IMR-90 (cell line): ENCODE measurements around the gene SURF4. TPM values are rescaled to one million over a fixed set of nuclear protein-coding genes. Genes with fewer than 3 reads are reported as not detected.

ENCODE experiments used
- ATAC-seq: fragments of 200-7000 bp; cut with Tn5 transposase; 2 replicates; pipeline ENCODE4 v1.9.1; 2020; ENCODE audit warnings: low read depth, mild to moderate bottlenecking, moderate library complexity
- BruUV-seq: library from RNA; stranded (reverse); fragments of 400-500 nt; replicated peaks from 2 replicates; lab custom pipeline; 2021; lab: Mats Ljungman, UMichigan
- CTCF ChIA-PET: fragments of 300-600 bp; formaldehyde crosslinking; extraction: SDS; loops from one replicate; lab custom pipeline; 2021; ENCODE audit warnings: antibody characterized with exemption; lab: Yijun Ruan, JAX
- POLR2A ChIA-PET: fragments of 300-600 bp; sonication (Branson Sonifier 250); formaldehyde crosslinking; loops from one replicate; lab custom pipeline; 2022; ENCODE audit warnings: antibody characterized with exemption; ENCODE audit not compliant: unreplicated experiment; lab: Charles Lee
- DNase-seq: peaks from one replicate; pipeline ENCODE4 v3.0.0; 2013
- H2AFZ ChIP-seq: replicated peaks from 2 replicates; pipeline ENCODE3; 2013; ENCODE audit warnings: low read length, mild to moderate bottlenecking; ENCODE audit not compliant: poor library complexity
- H2AK5ac ChIP-seq: 2 replicates; pipeline ENCODE4 v1.6.1; 2013; ENCODE audit warnings: low read depth, low read length, inconsistent platforms
- H2AK9ac ChIP-seq: replicated peaks from 2 replicates; pipeline ENCODE3; 2013; ENCODE audit warnings: mild to moderate bottlenecking, low read depth, low read length, moderate library complexity; ENCODE audit not compliant: poor library complexity
- H2BK120ac ChIP-seq: 2 replicates; pipeline ENCODE4 v1.6.1; 2013; ENCODE audit warnings: low read depth, low read length, inconsistent platforms
- H2BK15ac ChIP-seq: 3 replicates; pipeline ENCODE4 v1.6.1; 2013; ENCODE audit warnings: low read depth, low read length, inconsistent platforms
- H2BK20ac ChIP-seq: 2 replicates; pipeline ENCODE4 v1.6.1; 2013; ENCODE audit warnings: low read depth, mild to moderate bottlenecking, inconsistent platforms, low read length, moderate library complexity
- H2BK5ac ChIP-seq: 2 replicates; pipeline ENCODE4 v1.6.1; 2013; ENCODE audit warnings: mild to moderate bottlenecking, low read depth, low read length, inconsistent platforms; ENCODE audit not compliant: poor library complexity, severe bottlenecking
- H3K14ac ChIP-seq: replicated peaks from 2 replicates; pipeline ENCODE4 v1.6.1; 2013; ENCODE audit warnings: low read depth, low read length, inconsistent platforms
- H3K18ac ChIP-seq: 2 replicates; pipeline ENCODE4 v1.6.1; 2013; ENCODE audit warnings: low read depth, low read length, control low read depth
- H3K23ac ChIP-seq: 2 replicates; pipeline ENCODE4 v1.6.1; 2013; ENCODE audit warnings: low read depth, low read length, inconsistent platforms
- H3K27ac ChIP-seq: 2 replicates; pipeline ENCODE4 v1.5.1; 2013; ENCODE audit warnings: mild to moderate bottlenecking, control low read depth, low read length; ENCODE audit not compliant: insufficient read depth
- H3K27me3 ChIP-seq: 2 replicates; pipeline ENCODE4 v1.6.1; 2013; ENCODE audit warnings: low read length; ENCODE audit not compliant: control insufficient read depth, insufficient read depth
- H3K36me3 ChIP-seq: 2 replicates; pipeline ENCODE4 v1.6.1; 2013; ENCODE audit warnings: low read length, mixed read lengths; ENCODE audit not compliant: control insufficient read depth, insufficient read depth
- H3K4ac ChIP-seq: 2 replicates; pipeline ENCODE4 v1.6.1; 2013; ENCODE audit warnings: low read depth, low read length, inconsistent platforms
- H3K4me1 ChIP-seq: 2 replicates; pipeline ENCODE4 v1.6.1; 2013; ENCODE audit warnings: low read length, mixed read lengths; ENCODE audit not compliant: control insufficient read depth, insufficient read depth
- H3K4me2 ChIP-seq: 2 replicates; pipeline ENCODE4 v1.6.1; 2013; ENCODE audit warnings: low read depth, mild to moderate bottlenecking, control low read depth, low read length, moderate library complexity
- H3K4me3 ChIP-seq: 2 replicates; pipeline ENCODE4 v1.5.1; 2013; ENCODE audit warnings: low read depth, mild to moderate bottlenecking, control low read depth, low read length, moderate library complexity; ENCODE audit not compliant: insufficient read depth
- H3K56ac ChIP-seq: 2 replicates; pipeline ENCODE4 v1.6.1; 2013; ENCODE audit warnings: low read length, inconsistent platforms; ENCODE audit not compliant: insufficient read depth; ENCODE audit errors: extremely low read depth
- H3K79me1 ChIP-seq, 2 experiments: 2 replicates each; pipeline ENCODE4 v1.6.1; 2013; ENCODE audit warnings: low read length in 2 of 2, inconsistent platforms in 1 of 2, low read depth in 1 of 2
- H3K9ac ChIP-seq: 2 replicates; pipeline ENCODE4 v1.6.1; 2013; ENCODE audit warnings: low read depth, low read length, control low read depth
- H3K9me1 ChIP-seq: 2 replicates; pipeline ENCODE4 v1.6.1; 2013; ENCODE audit warnings: low read length, inconsistent platforms; ENCODE audit not compliant: insufficient read depth
- H3K9me3 ChIP-seq: 2 replicates; pipeline ENCODE4 v1.6.1; 2013; ENCODE audit warnings: low read length; ENCODE audit not compliant: control insufficient read depth, insufficient read depth
- H4K20me1 ChIP-seq: 2 replicates; pipeline ENCODE4 v1.6.1; 2013; ENCODE audit warnings: low read length, inconsistent platforms; ENCODE audit not compliant: insufficient read depth
- H4K5ac ChIP-seq: 2 replicates; pipeline ENCODE4 v1.6.1; 2013; ENCODE audit warnings: mild to moderate bottlenecking, low read depth, low read length, control low read depth
- H4K8ac ChIP-seq, 2 experiments: 2 replicates each; pipeline ENCODE4 v1.6.1; 2013; ENCODE audit warnings: low read depth in 2 of 2, low read length in 2 of 2, control low read depth in 1 of 2, inconsistent platforms in 1 of 2
- H4K91ac ChIP-seq: 2 replicates; pipeline ENCODE4 v1.6.1; 2013; ENCODE audit warnings: low read depth, low read length, inconsistent platforms; ENCODE audit not compliant: insufficient read depth
- BHLHE40 ChIP-seq: fragments of 150-350 bp; IDR thresholded peaks from 2 replicates; pipeline ENCODE4 v1.6.1; 2016; ENCODE audit warnings: mild to moderate bottlenecking, low read depth, low read length
- CEBPB ChIP-seq: IDR thresholded peaks from 2 replicates; pipeline ENCODE4 v1.6.1; 2012; ENCODE audit warnings: low read depth, low read length, improper control_type of control experiment
- CHD1 ChIP-seq: IDR thresholded peaks from 2 replicates; pipeline ENCODE4 v1.6.1; 2012; ENCODE audit warnings: low read depth, low read length, improper control_type of control experiment
- FOS ChIP-seq: fragments of 150-350 bp; IDR thresholded peaks from 2 replicates; pipeline ENCODE4 v1.6.1; 2016; ENCODE audit warnings: low read depth, low read length
- MAZ ChIP-seq: IDR thresholded peaks from 2 replicates; pipeline ENCODE4 v1.6.1; 2012; ENCODE audit warnings: low read depth, mild to moderate bottlenecking, low read length, improper control_type of control experiment, moderate library complexity, borderline replicate concordance
- MXI1 ChIP-seq: IDR thresholded peaks from 2 replicates; pipeline ENCODE4 v1.6.1; 2012; ENCODE audit warnings: low read depth, mild to moderate bottlenecking, low read length, moderate library complexity, borderline replicate concordance
- NFE2L2 ChIP-seq: fragments of 150-350 bp; IDR thresholded peaks from 2 replicates; pipeline ENCODE4 v1.6.1; 2016; ENCODE audit warnings: low read depth, mild to moderate bottlenecking, low read length
- POLR2A ChIP-seq: IDR thresholded peaks from 2 replicates; pipeline ENCODE4 v1.6.1; 2012; ENCODE audit warnings: mild to moderate bottlenecking, low read depth, low read length
- RAD21 ChIP-seq: IDR thresholded peaks from 2 replicates; pipeline ENCODE4 v1.6.1; 2012; ENCODE audit warnings: low read length, improper control_type of control experiment
- RCOR1 ChIP-seq: IDR thresholded peaks from 2 replicates; pipeline ENCODE4 v1.6.1; 2012; ENCODE audit warnings: mild to moderate bottlenecking, low read length, improper control_type of control experiment; ENCODE audit not compliant: insufficient replicate concordance
- RFX5 ChIP-seq: IDR thresholded peaks from 2 replicates; pipeline ENCODE4 v1.8.0; 2012; ENCODE audit warnings: low read depth, mild to moderate bottlenecking, low read length, moderate library complexity
- SMC3 ChIP-seq: fragments of 150-350 bp; IDR thresholded peaks from 2 replicates; pipeline ENCODE4 v1.6.1; 2016; ENCODE audit warnings: low read depth, mild to moderate bottlenecking, antibody characterized with exemption, low read length, moderate library complexity
- WGBS, 2 experiments: methylation state at CpG; one replicate each; pipeline versions ENCODE4 v1.1.5 to v1.1.7; 2013; ENCODE audit warnings: missing lambda C conversion rate in 2 of 2; ENCODE audit not compliant: insufficient read length in 1 of 2; ENCODE audit errors: extremely low coverage in 2 of 2; 5-methylcytosine and 5-hydroxymethylcytosine counted together
- dilution Hi-C: fragments of 300-500 bp; cut with HindIII; formaldehyde crosslinking; loops from one replicate; pipeline ENCODE4 v1.14.3; 2018; ENCODE audit warnings: low sequenced_read_pairs; ENCODE audit not compliant: unreplicated experiment
- in situ Hi-C: fragments of 300-500 bp; cut with MboI; formaldehyde crosslinking; loops from 3 replicates; pipeline ENCODE4 v1.14.3; 2019; ENCODE audit warnings: low sequenced_read_pairs, inconsistent platforms, mixed read lengths
- intact Hi-C: fragments of 100-400 bp; cut with micrococcal nuclease; formaldehyde crosslinking; loops from 2 replicates; pipeline ENCODE4 v1.10.0; 2022
- polyA plus RNA-seq, 3 experiments: library from polyadenylated mRNA; depleted of rRNA; stranded (reverse); fragments of >200 nt; gene quantifications; 2 replicates each; pipeline ENCODE4 v1.2.3, GENCODE V29; 2012; ENCODE audit warnings: low replicate concordance in 1 of 3
- total RNA-seq: library from RNA; depleted of rRNA; stranded (reverse); fragments of >200 nt; gene quantifications from 2 replicates; pipeline ENCODE4 v1.2.3, GENCODE V29; 2012
- TF ChIP-seq, protein P1 (sequence below): fragments of 150-350 bp; IDR thresholded peaks from 2 replicates; pipeline ENCODE4 v1.6.1; 2016; ENCODE audit warnings: low read depth, mild to moderate bottlenecking, low read length, moderate library complexity, borderline replicate concordance
- TF ChIP-seq, protein P2 (sequence below): conservative IDR thresholded peaks from 2 replicates; pipeline ENCODE4 v1.5.1; 2012; ENCODE audit warnings: mild to moderate bottlenecking, low read depth, low read length, improper control_type of control experiment
- TF ChIP-seq, protein P3 (sequence below): fragments of 150-350 bp; IDR thresholded peaks from 2 replicates; pipeline ENCODE4 v1.6.1; 2017; ENCODE audit warnings: mild to moderate bottlenecking, antibody characterized with exemption, low read length, low read depth

SURF4 gene
- total and polyA plus RNA-seq, 2 of the 4 experiments (the other 2 are of a cell fraction) = 307 to 532 TPM

DNA sequence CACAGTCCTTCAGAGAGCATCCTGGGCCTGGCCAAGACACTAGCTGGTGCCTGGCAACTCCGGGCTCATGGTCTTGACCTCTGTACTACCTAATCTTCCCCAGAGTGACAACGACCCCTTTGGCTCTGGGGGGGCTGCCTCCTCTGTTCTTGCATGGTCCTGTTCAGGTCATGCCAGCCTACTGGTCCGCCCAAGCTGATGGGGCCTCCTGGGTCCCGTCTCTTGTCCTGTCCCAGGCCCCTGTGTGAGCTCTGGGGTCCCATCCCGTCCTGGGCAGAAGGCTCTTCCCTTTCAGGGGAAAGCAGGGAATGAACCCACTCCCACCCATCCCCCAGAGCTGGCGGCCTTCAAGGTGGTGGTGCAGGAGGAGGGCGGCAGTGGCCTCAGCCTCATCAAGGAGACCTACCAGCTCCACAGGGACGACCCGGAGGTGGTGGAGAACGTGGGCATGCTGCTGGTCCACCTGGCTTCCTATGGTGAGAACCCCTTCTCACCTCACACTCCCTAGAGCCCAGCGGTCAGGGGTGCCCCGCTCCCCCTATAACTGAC, 28.7 kb upstream of the SURF4 start:
- ATAC-seq = no peak
- POLR2A ChIA-PET = no interaction called here
- intact Hi-C loops = loop anchor here (5.0 kb wide), 1 partner anchor 588 kb away; the partner anchor contains the start of gene VAV2

More for the DNA sequence above, 28.7 kb upstream of the SURF4 start:
- 0 out of 2 replicates have a peak, but pooled peaks cover 4% of the 10 kb centered on the region for H3K9me1 ChIP-seq
- H2BK120ac ChIP-seq = no peak overlapping the region
- no peak overlapping the region for H4K5ac ChIP-seq
- no peak overlapping the region for H2AK5ac ChIP-seq
- in situ Hi-C loops = loop anchor here (10.0 kb wide), 2 partner anchors 80 to 320 kb away; no protein-coding TSS in a partner anchor
- H3K4me3 ChIP-seq = no peak overlapping the region
- WGBS, 2 experiments = 83% methylated on average over 2 of the region's 12 CpGs; no CpG with 5 or more reads in 1 of the 2 experiments
- H3K27ac ChIP-seq = no peak overlapping the region
- H3K9ac ChIP-seq = no peak overlapping the region
- no peak overlapping the region for H2BK5ac ChIP-seq
- TF ChIP-seq FOS = no peak
- no peak for TF ChIP-seq RFX5
- no peak for TF ChIP-seq RAD21
- TF ChIP-seq, protein P1, sequence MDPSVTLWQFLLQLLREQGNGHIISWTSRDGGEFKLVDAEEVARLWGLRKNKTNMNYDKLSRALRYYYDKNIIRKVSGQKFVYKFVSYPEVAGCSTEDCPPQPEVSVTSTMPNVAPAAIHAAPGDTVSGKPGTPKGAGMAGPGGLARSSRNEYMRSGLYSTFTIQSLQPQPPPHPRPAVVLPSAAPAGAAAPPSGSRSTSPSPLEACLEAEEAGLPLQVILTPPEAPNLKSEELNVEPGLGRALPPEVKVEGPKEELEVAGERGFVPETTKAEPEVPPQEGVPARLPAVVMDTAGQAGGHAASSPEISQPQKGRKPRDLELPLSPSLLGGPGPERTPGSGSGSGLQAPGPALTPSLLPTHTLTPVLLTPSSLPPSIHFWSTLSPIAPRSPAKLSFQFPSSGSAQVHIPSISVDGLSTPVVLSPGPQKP = no peak
- TF ChIP-seq RCOR1 = no peak
- no peak for TF ChIP-seq NFE2L2
- TF ChIP-seq SMC3 = no peak
- TF ChIP-seq, protein P2, sequence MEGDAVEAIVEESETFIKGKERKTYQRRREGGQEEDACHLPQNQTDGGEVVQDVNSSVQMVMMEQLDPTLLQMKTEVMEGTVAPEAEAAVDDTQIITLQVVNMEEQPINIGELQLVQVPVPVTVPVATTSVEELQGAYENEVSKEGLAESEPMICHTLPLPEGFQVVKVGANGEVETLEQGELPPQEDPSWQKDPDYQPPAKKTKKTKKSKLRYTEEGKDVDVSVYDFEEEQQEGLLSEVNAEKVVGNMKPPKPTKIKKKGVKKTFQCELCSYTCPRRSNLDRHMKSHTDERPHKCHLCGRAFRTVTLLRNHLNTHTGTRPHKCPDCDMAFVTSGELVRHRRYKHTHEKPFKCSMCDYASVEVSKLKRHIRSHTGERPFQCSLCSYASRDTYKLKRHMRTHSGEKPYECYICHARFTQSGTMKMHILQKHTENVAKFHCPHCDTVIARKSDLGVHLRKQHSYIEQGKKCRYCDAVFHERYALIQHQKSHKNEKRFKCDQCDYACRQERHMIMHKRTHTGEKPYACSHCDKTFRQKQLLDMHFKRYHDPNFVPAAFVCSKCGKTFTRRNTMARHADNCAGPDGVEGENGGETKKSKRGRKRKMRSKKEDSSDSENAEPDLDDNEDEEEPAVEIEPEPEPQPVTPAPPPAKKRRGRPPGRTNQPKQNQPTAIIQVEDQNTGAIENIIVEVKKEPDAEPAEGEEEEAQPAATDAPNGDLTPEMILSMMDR = no peak
- no peak for TF ChIP-seq MXI1
- TF ChIP-seq BHLHE40 = no peak
- no peak for TF ChIP-seq MAZ
- no peak for TF ChIP-seq CEBPB
- TF ChIP-seq, protein P3, sequence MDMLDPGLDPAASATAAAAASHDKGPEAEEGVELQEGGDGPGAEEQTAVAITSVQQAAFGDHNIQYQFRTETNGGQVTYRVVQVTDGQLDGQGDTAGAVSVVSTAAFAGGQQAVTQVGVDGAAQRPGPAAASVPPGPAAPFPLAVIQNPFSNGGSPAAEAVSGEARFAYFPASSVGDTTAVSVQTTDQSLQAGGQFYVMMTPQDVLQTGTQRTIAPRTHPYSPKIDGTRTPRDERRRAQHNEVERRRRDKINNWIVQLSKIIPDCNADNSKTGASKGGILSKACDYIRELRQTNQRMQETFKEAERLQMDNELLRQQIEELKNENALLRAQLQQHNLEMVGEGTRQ = no peak
- TF ChIP-seq CHD1 = no peak
- no peak for TF ChIP-seq POLR2A
- peaks cover 0 to 22% of the 10 kb centered on the region in 2 experiments; a peak in 2 of 4 replicates for H3K79me1 ChIP-seq
- H3K4me2 ChIP-seq = no peak overlapping the region
- no peaks in the 10 kb centered on the region for H3K9me3 ChIP-seq
- no peak overlapping the region for H2AFZ ChIP-seq
- no peak for DNase-seq
- peak overlapping the region; percentile 40 for H2AK9ac ChIP-seq
- H3K56ac ChIP-seq = no peak overlapping the region
- no peak overlapping the region for H2BK20ac ChIP-seq
- H3K36me3 ChIP-seq = peaks cover 28% of the 10 kb centered on the region
- H3K23ac ChIP-seq = no peak overlapping the region
- no peak overlapping the region for H3K18ac ChIP-seq
- no peak overlapping the region for H3K14ac ChIP-seq
- CTCF ChIA-PET = no interaction called here
- H2BK15ac ChIP-seq = no peak overlapping the region
- dilution Hi-C loops = no loop called here
- no peak overlapping the region for H4K91ac ChIP-seq
- H3K4ac ChIP-seq = no peak overlapping the region
- H3K4me1 ChIP-seq = peaks cover 2% of the 10 kb centered on the region; the same call in 1 of the 2 replicates
- H4K20me1 ChIP-seq = peaks cover 17% of the 10 kb centered on the region; the same call in 1 of the 2 replicates
- H4K8ac ChIP-seq = no peak overlapping the region
- no TSS peak for BruUV-seq
- no peaks in the 10 kb centered on the region for H3K27me3 ChIP-seq
